ENCODE results near the gene ELK4. TPM values are rescaled to one million over a fixed set of nuclear protein-coding genes. Genes with fewer than 3 reads are reported as not detected.

Gene ELK4
- total RNA-seq, 2 donors from 2014 or later: 36.3 to 39.1 TPM

- ATAC-seq: no peak
- no peak for DNase-seq
- intact Hi-C loops (cut with DNase I): loop anchor here in 1 of 2 donors (2.0 to 5.0 kb wide), 2 partner anchors 42 to 69 kb away; partner anchors contain the start of gene ELK4
These were observed 42.0 kb downstream of the ELK4 start for GRCh38 chr1:205589618-205590456.

GRCh38 chr1:205589046-205589445 is 42.8 kb downstream of the ELK4 start:
- ATAC-seq (no peak), DNase-seq (no peak)
- intact Hi-C loops (cut with DNase I): loop anchor here in 1 of 2 donors (2.0 kb wide), 1 partner anchor 70 kb away; no protein-coding TSS in a partner anchor

- ATAC-seq (peak in 1 of 2 donors; percentile 9), DNase-seq (no peak)
- intact Hi-C loops (cut with DNase I): loop anchor here in 1 of 2 donors (2.0 kb wide), 1 partner anchor 70 kb away; no protein-coding TSS in a partner anchor
These were observed 43.2 kb downstream of the ELK4 start for GRCh38 chr1:205588636-205589035.

GRCh38 chr1:205587581-205587980 is 44.2 kb downstream of the ELK4 start:
- no peak for ATAC-seq
- no peak for DNase-seq
- intact Hi-C loops (cut with DNase I): no loop called here

- intact Hi-C loops (cut with DNase I): no loop called here
- DNase-seq: no peak
- peak in 1 of 2 donors; percentile 16 for ATAC-seq
These were observed 45.7 kb downstream of the ELK4 start for GRCh38 chr1:205585835-205586785.

- no peak for DNase-seq
- intact Hi-C loops (cut with DNase I): no loop called here
- no peak for ATAC-seq
These were observed 46.5 kb downstream of the ELK4 start for GRCh38 chr1:205585169-205585834.

GRCh38 chr1:205584732-205585131 is 47.1 kb downstream of the ELK4 start:
- ATAC-seq: no peak
- DNase-seq: no peak
- intact Hi-C loops (cut with DNase I): loop anchor here in 1 of 2 donors (5.0 kb wide), 1 partner anchor 47 kb away; no protein-coding TSS in a partner anchor

GRCh38 chr1:205583461-205584130 is 48.2 kb downstream of the ELK4 start:
- no peak for DNase-seq
- intact Hi-C loops (cut with DNase I): loop anchor here in 1 of 2 donors (5.0 kb wide), 1 partner anchor 46 kb away; no protein-coding TSS in a partner anchor
- no peak for ATAC-seq

GRCh38 chr1:205582471-205583291 is 49.1 kb downstream of the ELK4 start:
- DNase-seq: peak; percentile 31

GRCh38 chr1:205582046-205582445 is 49.8 kb downstream of the ELK4 start:
- intact Hi-C loops (cut with DNase I): loop anchor here in 1 of 2 donors (5.0 kb wide), 1 partner anchor 45 kb away; no protein-coding TSS in a partner anchor
- ATAC-seq (no peak), DNase-seq (no peak)

More at GRCh38 chr1:205582471-205583291, 49.1 kb downstream of the ELK4 start:
- ATAC-seq: peak; percentile 17 to 25
- intact Hi-C loops (cut with DNase I): loop anchor here in 1 of 2 donors (5.0 kb wide), 1 partner anchor 45 kb away; no protein-coding TSS in a partner anchor

- ATAC-seq (no peak), DNase-seq (no peak)
- intact Hi-C loops (cut with DNase I): loop anchor here in 1 of 2 donors (5.0 kb wide), 1 partner anchor 44 kb away; no protein-coding TSS in a partner anchor
These were observed 50.4 kb downstream of the ELK4 start for GRCh38 chr1:205581321-205581980.

- DNase-seq (no peak), ATAC-seq (no peak)
- intact Hi-C loops (cut with DNase I): loop anchor here in 1 of 2 donors (5.0 kb wide), 1 partner anchor 44 kb away; no protein-coding TSS in a partner anchor
These were observed 51.0 kb downstream of the ELK4 start for GRCh38 chr1:205580923-205581180.

- ATAC-seq (no peak), DNase-seq (no peak)
- intact Hi-C loops (cut with DNase I): loop anchor here in 1 of 2 donors (5.0 kb wide), 1 partner anchor 43 kb away; no protein-coding TSS in a partner anchor
These were observed 51.5 kb downstream of the ELK4 start for GRCh38 chr1:205580140-205580922.

GRCh38 chr1:205579711-205580110 is 52.1 kb downstream of the ELK4 start:
- intact Hi-C loops (cut with DNase I): loop anchor here in 1 of 2 donors (5.0 kb wide), 1 partner anchor 42 kb away; no protein-coding TSS in a partner anchor
- ATAC-seq (no peak), DNase-seq (no peak)

GRCh38 chr1:205578780-205579571 is 52.8 kb downstream of the ELK4 start:
- intact Hi-C loops (cut with DNase I): no loop called here
- DNase-seq (no peak), ATAC-seq (no peak)
